ENCODE results near the gene PRMT3.

GRCh38 chr11:20367313-20367948, 20.1 kb upstream of the PRMT3 start:
- TF ChIP-seq NR3C1 (CRISPR knock-in tag; conservative IDR thresholded peaks at IDR 0.05; ENCODE audit: low read depth) (no peak), NR2C2 (CRISPR knock-in tag; IDR thresholded peaks at IDR 0.05) (no peak), MAX (CRISPR knock-in tag; IDR thresholded peaks at IDR 0.05) (no peak), FOXP1 (CRISPR knock-in tag; IDR thresholded peaks at IDR 0.05; ENCODE audit: borderline replicate concordance) (no peak), CREM (CRISPR knock-in tag; IDR thresholded peaks at IDR 0.05) (no peak), CTCF (IDR thresholded peaks at IDR 0.05) (no peak), TP53 (CRISPR knock-in tag; IDR thresholded peaks at IDR 0.05) (no peak), NFYB (CRISPR knock-in tag; conservative IDR thresholded peaks at IDR 0.05; ENCODE audit: low read depth) (no peak), ZNF121 (CRISPR knock-in tag; IDR thresholded peaks at IDR 0.05) (no peak), ARID4B (CRISPR knock-in tag; IDR thresholded peaks at IDR 0.05; ENCODE audit: borderline replicate concordance) (no peak), NFE2L1 (CRISPR knock-in tag; IDR thresholded peaks at IDR 0.05) (no peak)
- TF ChIP-seq, protein P1, sequence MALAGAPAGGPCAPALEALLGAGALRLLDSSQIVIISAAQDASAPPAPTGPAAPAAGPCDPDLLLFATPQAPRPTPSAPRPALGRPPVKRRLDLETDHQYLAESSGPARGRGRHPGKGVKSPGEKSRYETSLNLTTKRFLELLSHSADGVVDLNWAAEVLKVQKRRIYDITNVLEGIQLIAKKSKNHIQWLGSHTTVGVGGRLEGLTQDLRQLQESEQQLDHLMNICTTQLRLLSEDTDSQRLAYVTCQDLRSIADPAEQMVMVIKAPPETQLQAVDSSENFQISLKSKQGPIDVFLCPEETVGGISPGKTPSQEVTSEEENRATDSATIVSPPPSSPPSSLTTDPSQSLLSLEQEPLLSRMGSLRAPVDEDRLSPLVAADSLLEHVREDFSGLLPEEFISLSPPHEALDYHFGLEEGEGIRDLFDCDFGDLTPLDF (CRISPR knock-in tag; IDR thresholded peaks at IDR 0.05), result no peak

Data from WTC11 (cell line).